ENCODE measurements around the gene BABAM1.

Gene BABAM1

GRCh38 chr19:17303940-17304267 lies 36.7 kb downstream of the BABAM1 start:
- no peak for DNase-seq

GRCh38 chr19:17304386-17305215 lies 37.4 kb downstream of the BABAM1 start:
- DNase-seq: no peak

- no peak for DNase-seq
Measured at GRCh38 chr19:17305216-17305516, 37.9 kb downstream of the BABAM1 start.

- peak; percentile 100 for DNase-seq
Measured at GRCh38 chr19:17305517-17306284, 38.5 kb downstream of the BABAM1 start, which contains the start of gene MRPL34. Gene MRPL34 (plus strand): TSS chr19:17305872. CDS start chr19:17305893, 21 bp downstream.

- DNase-seq: no peak
Measured at GRCh38 chr19:17306285-17306714, 39.1 kb downstream of the BABAM1 start.

GRCh38 chr19:17307876-17308377 lies 40.7 kb downstream of the BABAM1 start:
- no peak for DNase-seq

- peak; percentile 100 for DNase-seq
Measured at GRCh38 chr19:17309198-17309964, 42.1 kb downstream of the BABAM1 start, which contains the start of gene DDA1. Gene DDA1 (plus strand): TSS chr19:17309563. CDS start chr19:17309655, 92 bp downstream.

GRCh38 chr19:17309965-17310461 lies 42.8 kb downstream of the BABAM1 start:
- DNase-seq: no peak

GRCh38 chr19:17311455-17312188 lies 44.4 kb downstream of the BABAM1 start:
- no peak for DNase-seq

GRCh38 chr19:17312189-17313113 lies 45.2 kb downstream of the BABAM1 start:
- no peak for DNase-seq

GRCh38 chr19:17314007-17314593 lies 46.9 kb downstream of the BABAM1 start:
- no peak for DNase-seq

- DNase-seq: no peak
Measured at GRCh38 chr19:17318966-17319365, 51.7 kb downstream of the BABAM1 start.

GRCh38 chr19:17319473-17320238 lies 52.4 kb downstream of the BABAM1 start:
- DNase-seq: no peak

- DNase-seq: no peak
Measured at GRCh38 chr19:17320435-17320834, 53.2 kb downstream of the BABAM1 start.

- no peak for DNase-seq
Measured at GRCh38 chr19:17321655-17322489, 54.6 kb downstream of the BABAM1 start.

- DNase-seq: no peak
Measured at GRCh38 chr19:17322854-17323253, 55.6 kb downstream of the BABAM1 start.

- no peak for DNase-seq
Measured at GRCh38 chr19:17323300-17323963, 56.2 kb downstream of the BABAM1 start.

GRCh38 chr19:17323964-17324332 lies 56.7 kb downstream of the BABAM1 start:
- DNase-seq: no peak
